ENCODE data around the gene SIKE1.

DNA sequence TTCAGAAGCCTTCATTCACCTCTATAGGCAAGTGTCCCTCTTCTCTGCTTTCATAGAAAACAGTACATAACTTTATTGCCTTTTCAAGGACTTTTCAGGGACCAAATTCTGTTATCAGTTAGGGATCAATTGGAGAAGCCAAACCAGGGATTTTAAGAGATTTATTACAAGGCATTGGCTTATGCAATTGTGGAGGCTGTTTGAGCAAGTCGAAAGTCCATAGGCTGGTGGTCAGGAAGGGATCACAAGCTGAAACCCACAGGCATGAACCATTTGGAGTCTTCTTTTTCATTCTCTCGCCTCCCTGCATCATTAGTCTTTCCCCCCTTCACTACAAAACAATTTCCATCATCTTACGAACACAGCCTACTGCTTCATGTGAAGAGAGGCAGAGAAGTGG lies 39.4 kb upstream of the SIKE1 start:
- TF ChIP-seq, protein P1, sequence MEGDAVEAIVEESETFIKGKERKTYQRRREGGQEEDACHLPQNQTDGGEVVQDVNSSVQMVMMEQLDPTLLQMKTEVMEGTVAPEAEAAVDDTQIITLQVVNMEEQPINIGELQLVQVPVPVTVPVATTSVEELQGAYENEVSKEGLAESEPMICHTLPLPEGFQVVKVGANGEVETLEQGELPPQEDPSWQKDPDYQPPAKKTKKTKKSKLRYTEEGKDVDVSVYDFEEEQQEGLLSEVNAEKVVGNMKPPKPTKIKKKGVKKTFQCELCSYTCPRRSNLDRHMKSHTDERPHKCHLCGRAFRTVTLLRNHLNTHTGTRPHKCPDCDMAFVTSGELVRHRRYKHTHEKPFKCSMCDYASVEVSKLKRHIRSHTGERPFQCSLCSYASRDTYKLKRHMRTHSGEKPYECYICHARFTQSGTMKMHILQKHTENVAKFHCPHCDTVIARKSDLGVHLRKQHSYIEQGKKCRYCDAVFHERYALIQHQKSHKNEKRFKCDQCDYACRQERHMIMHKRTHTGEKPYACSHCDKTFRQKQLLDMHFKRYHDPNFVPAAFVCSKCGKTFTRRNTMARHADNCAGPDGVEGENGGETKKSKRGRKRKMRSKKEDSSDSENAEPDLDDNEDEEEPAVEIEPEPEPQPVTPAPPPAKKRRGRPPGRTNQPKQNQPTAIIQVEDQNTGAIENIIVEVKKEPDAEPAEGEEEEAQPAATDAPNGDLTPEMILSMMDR (conservative IDR thresholded peaks at IDR 0.05; ENCODE audit: low read length), result no peak
- TF ChIP-seq EZH2phosphoT487 (IDR thresholded peaks at IDR 0.05; ENCODE audit: borderline replicate concordance, low read depth, low read length), result no peak
